Measurements from ENCODE around the gene CHKB. TPM values are rescaled to one million over a fixed set of nuclear protein-coding genes. Genes with fewer than 3 reads are reported as not detected.

The CHKB gene
- total RNA-seq, 1 donor from 2014 or later: 36.1 TPM

DNA sequence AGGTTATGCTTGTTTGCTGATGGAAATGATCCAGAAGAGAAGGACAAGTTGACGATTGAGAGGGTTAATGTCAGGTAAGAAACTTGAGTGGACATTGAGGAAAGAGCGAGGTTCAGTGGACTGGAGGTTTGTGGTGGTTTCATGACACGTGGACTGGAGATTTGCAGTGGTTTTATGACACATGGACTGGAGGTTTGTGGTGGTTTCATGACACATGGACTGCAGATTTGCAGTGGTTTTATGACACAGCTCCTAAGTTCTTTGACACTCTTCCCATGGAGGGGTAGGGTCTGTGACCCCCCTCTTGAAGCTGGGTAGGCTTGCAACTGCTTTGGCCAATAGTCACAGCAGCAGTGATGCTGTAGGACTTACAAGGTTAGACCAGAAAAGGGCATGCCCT, 12.5 kb upstream of the CHKB start:
- Mint-ChIP-seq H3K27ac (ENCODE audit: unreplicated experiment) (no peak overlapping the region), H3K4me1 (ENCODE audit: low read depth, unreplicated experiment) (peaks cover 5% of the 10 kb centered on the region), H3K9me3 (ENCODE audit: unreplicated experiment) (peaks cover 2% of the 10 kb centered on the region), H3K27me3 (ENCODE audit: low read depth, unreplicated experiment) (peaks cover 28% of the 10 kb centered on the region), H3K36me3 (ENCODE audit: low read depth, unreplicated experiment) (peaks cover 20% of the 10 kb centered on the region), H3K4me3 (ENCODE audit: unreplicated experiment) (peak overlapping the region; percentile 40)
- H3K27ac ChIP-seq (ENCODE audit: low read depth, low read length): no peak overlapping the region
- DNase-seq (ENCODE audit: low read depth) (no peak), FAIRE-seq (no peak)
- no peak overlapping the region for H3K4me3 ChIP-seq (ENCODE audit: insufficient read depth, low read depth, low read length)
- H3K79me2 ChIP-seq (ENCODE audit: insufficient read depth, low read length): no peaks in the 10 kb centered on the region
- H3K27me3 ChIP-seq (ENCODE audit: insufficient read depth, low read length): peaks cover 6% of the 10 kb centered on the region
- TF ChIP-seq EZH2 (IDR thresholded peaks at IDR 0.05; ENCODE audit: insufficient read depth, low read length): no peak
- TF ChIP-seq CTCF (IDR thresholded peaks at IDR 0.05; ENCODE audit: insufficient read depth, low read depth, low read length): no peak
- H3K9ac ChIP-seq (ENCODE audit: low read length): no peak overlapping the region
- H4K20me1 ChIP-seq (ENCODE audit: insufficient read depth, low read length): no peaks in the 10 kb centered on the region
- H3K9me3 ChIP-seq (ENCODE audit: insufficient read depth, low read depth, low read length): no peaks in the 10 kb centered on the region
- H2AFZ ChIP-seq (ENCODE audit: low read depth, low read length): no peak overlapping the region
- no peak overlapping the region for H3K4me2 ChIP-seq (ENCODE audit: low read length)
- H3K36me3 ChIP-seq (ENCODE audit: insufficient read depth, low read length): no peaks in the 10 kb centered on the region
- H3K4me1 ChIP-seq (ENCODE audit: insufficient read depth, low read length): no peaks in the 10 kb centered on the region

- no peak for FAIRE-seq
- TF ChIP-seq CTCF (IDR thresholded peaks at IDR 0.05; ENCODE audit: insufficient read depth, low read depth, low read length): no peak
- H3K27me3 Mint-ChIP-seq (ENCODE audit: low read depth, unreplicated experiment): peaks cover 27% of the 10 kb centered on the region
Observed at GRCh38 chr22:50587407-50587806, 4.8 kb upstream of the CHKB start.

GRCh38 chr22:50586416-50586815, 3.8 kb upstream of the CHKB start:
- Mint-ChIP-seq H3K27ac (ENCODE audit: unreplicated experiment) (no peak overlapping the region), H3K36me3 (ENCODE audit: low read depth, unreplicated experiment) (peaks cover 4% of the 10 kb centered on the region), H3K4me3 (ENCODE audit: unreplicated experiment) (no peak overlapping the region), H3K27me3 (ENCODE audit: low read depth, unreplicated experiment) (peaks cover 27% of the 10 kb centered on the region), H3K9me3 (ENCODE audit: unreplicated experiment) (peaks cover 4% of the 10 kb centered on the region), H3K4me1 (ENCODE audit: low read depth, unreplicated experiment) (peaks cover 1% of the 10 kb centered on the region)
- H3K9ac ChIP-seq (ENCODE audit: low read length): no peak overlapping the region
- H3K27ac ChIP-seq (ENCODE audit: low read depth, low read length): no peak overlapping the region
- no peak for DNase-seq (ENCODE audit: low read depth)
- no peak for FAIRE-seq
- H3K36me3 ChIP-seq (ENCODE audit: insufficient read depth, low read length): no peaks in the 10 kb centered on the region
- no peak overlapping the region for H3K4me2 ChIP-seq (ENCODE audit: low read length)
- no peaks in the 10 kb centered on the region for H3K9me3 ChIP-seq (ENCODE audit: insufficient read depth, low read depth, low read length)
- no peak overlapping the region for H3K4me3 ChIP-seq (ENCODE audit: insufficient read depth, low read depth, low read length)
- no peak overlapping the region for H2AFZ ChIP-seq (ENCODE audit: low read depth, low read length)
- peaks cover 3% of the 10 kb centered on the region for H3K27me3 ChIP-seq (ENCODE audit: insufficient read depth, low read length)
- H3K79me2 ChIP-seq (ENCODE audit: insufficient read depth, low read length): peaks cover 6% of the 10 kb centered on the region
- H4K20me1 ChIP-seq (ENCODE audit: insufficient read depth, low read length): no peaks in the 10 kb centered on the region
- peaks cover 11% of the 10 kb centered on the region for H3K4me1 ChIP-seq (ENCODE audit: insufficient read depth, low read length)
- no peak for TF ChIP-seq CTCF (IDR thresholded peaks at IDR 0.05; ENCODE audit: insufficient read depth, low read depth, low read length)
- TF ChIP-seq EZH2 (IDR thresholded peaks at IDR 0.05; ENCODE audit: insufficient read depth, low read length): no peak

More at GRCh38 chr22:50587407-50587806, 4.8 kb upstream of the CHKB start:
- H3K36me3 Mint-ChIP-seq (ENCODE audit: low read depth, unreplicated experiment): peaks cover 4% of the 10 kb centered on the region
- no peaks in the 10 kb centered on the region for H3K4me1 Mint-ChIP-seq (ENCODE audit: low read depth, unreplicated experiment)
- Histone ChIP-seq H3K9ac (ENCODE audit: low read length) (no peak overlapping the region), H3K4me3 (ENCODE audit: insufficient read depth, low read depth, low read length) (no peak overlapping the region), H3K4me2 (ENCODE audit: low read length) (no peak overlapping the region), H3K27me3 (ENCODE audit: insufficient read depth, low read length) (peaks cover 3% of the 10 kb centered on the region), H4K20me1 (ENCODE audit: insufficient read depth, low read length) (no peaks in the 10 kb centered on the region), H3K27ac (ENCODE audit: low read depth, low read length) (no peak overlapping the region), H3K4me1 (ENCODE audit: insufficient read depth, low read length) (peaks cover 6% of the 10 kb centered on the region), H2AFZ (ENCODE audit: low read depth, low read length) (no peak overlapping the region), H3K36me3 (ENCODE audit: insufficient read depth, low read length) (no peaks in the 10 kb centered on the region), H3K79me2 (ENCODE audit: insufficient read depth, low read length) (no peaks in the 10 kb centered on the region), H3K9me3 (ENCODE audit: insufficient read depth, low read depth, low read length) (no peaks in the 10 kb centered on the region)
- H3K27ac Mint-ChIP-seq (ENCODE audit: unreplicated experiment): no peak overlapping the region
- peaks cover 4% of the 10 kb centered on the region for H3K9me3 Mint-ChIP-seq (ENCODE audit: unreplicated experiment)
- no peak overlapping the region for H3K4me3 Mint-ChIP-seq (ENCODE audit: unreplicated experiment)
- no peak for DNase-seq (ENCODE audit: low read depth)
